Testis (tissue), 3 donors: Measurements from ENCODE around the gene ENAM. TPM values are rescaled to one million over a fixed set of nuclear protein-coding genes. Genes with fewer than 3 reads are reported as not detected.
A peak's percentile ranks its signal among the peaks of the same experiment; 100 is the strongest.

Source experiments
- DNase-seq: peaks from one replicate; pipeline ENCODE4 v3.0.0-alpha.2; 2019
- H3K27ac ChIP-seq, 2 donors: fragments of 200-600 bp; sonication (generic); one replicate each; pipeline ENCODE4 v1.5.1; 2019
- H3K27me3 ChIP-seq: fragments of 200-600 bp; sonication (generic); one replicate; pipeline ENCODE4 v1.5.1; 2019
- H3K36me3 ChIP-seq: fragments of 200-600 bp; sonication (generic); one replicate; pipeline ENCODE4 v1.5.1; 2017; ENCODE audit warnings: low read depth; ENCODE audit errors: missing control alignments
- H3K4me1 ChIP-seq: fragments of 200-600 bp; sonication (generic); one replicate; pipeline ENCODE4 v1.5.1; 2019
- H3K4me3 ChIP-seq, 2 donors: fragments of 200-600 bp; sonication (generic); one replicate each; pipeline ENCODE4 v1.5.1; 2017 to 2019
- H3K9me3 ChIP-seq: fragments of 200-600 bp; sonication (generic); one replicate; pipeline ENCODE4 v1.5.1; 2017
- CTCF ChIP-seq, 3 experiments: fragments of 450-650 bp in 2 of 3; fragments of 200-600 bp in 1 of 3; sonication (generic) in 1 of 3; IDR thresholded peaks; one replicate each; pipeline ENCODE4 v1.5.1; 2016 to 2019; ENCODE audit warnings: antibody characterized with exemption in 3 of 3, mild to moderate bottlenecking in 2 of 3, moderate library complexity in 1 of 3
- POLR2A ChIP-seq: fragments of 450-650 bp; IDR thresholded peaks from one replicate; pipeline ENCODE4 v1.6.1; 2017; ENCODE audit warnings: antibody characterized with exemption, mild to moderate bottlenecking, moderate library complexity
- WGBS, 2 donors: methylation state at CpG; one replicate each; pipeline ENCODE4 v1.1.5; 2018; 5-methylcytosine and 5-hydroxymethylcytosine counted together
- intact Hi-C: fragments of 100-400 bp; cut with DNase I; formaldehyde crosslinking; loops from one replicate; pipeline ENCODE4 v1.15.1; 2023; ENCODE audit warnings: low total_unique reads
- polyA plus RNA-seq: library from polyadenylated mRNA; stranded (reverse); fragments of 350-450 nt; fragmentation: Illumina TruSeq; extraction: RNeasy Lipid Tissue Mini Kit (QIAGEN cat#74804); gene quantifications from one replicate; pipeline ENCODE4 v1.2.3, GENCODE V29; 2014; ENCODE audit warnings: low read depth, low replicate concordance; ENCODE audit not compliant: insufficient read depth
- total RNA-seq, 2 donors: library from RNA; depleted of rRNA; stranded (reverse); fragments of >200 nt; gene quantifications; one replicate each; pipeline ENCODE4 v1.2.3, GENCODE V29; 2016

The ENAM gene
- total and polyA plus RNA-seq, 3 donors from 2014 or later: 0.16 to 2.4 (median 0.38) TPM

- no peaks in the 10 kb centered on the region for H3K36me3 ChIP-seq
- DNase-seq: no peak
- no peaks in the 10 kb centered on the region for H3K4me1 ChIP-seq
- WGBS, 2 donors: 53 to 63% methylated on average over 5 of the region's 5 CpGs
- no peaks in the 10 kb centered on the region for H3K9me3 ChIP-seq
- H3K27me3 ChIP-seq: no peaks in the 10 kb centered on the region
- no peak for TF ChIP-seq POLR2A
- peak in 1 of 3 experiments; percentile 29 for TF ChIP-seq CTCF (IDR thresholded peaks at IDR 0.05)
- H3K27ac ChIP-seq: no peak overlapping the region
- intact Hi-C loops: no loop called here
- no peak overlapping the region for H3K4me3 ChIP-seq
These were observed 27.0 kb upstream of the ENAM start for GRCh38 chr4:70601422-70602039.

- Histone ChIP-seq H3K36me3 (no peaks in the 10 kb centered on the region), H3K9me3 (no peaks in the 10 kb centered on the region), H3K27me3 (no peaks in the 10 kb centered on the region), H3K27ac (no peak overlapping the region), H3K4me1 (no peaks in the 10 kb centered on the region), H3K4me3 (no peak overlapping the region)
- intact Hi-C loops: no loop called here
- no peak for DNase-seq
- WGBS, 2 donors: 43 to 55% methylated on average over 3 of the region's 3 CpGs
- no peak for TF ChIP-seq CTCF (IDR thresholded peaks at IDR 0.05)
- no peak for TF ChIP-seq POLR2A
These were observed 24.7 kb upstream of the ENAM start for GRCh38 chr4:70603856-70604255.

GRCh38 chr4:70606459-70606858 is 22.1 kb upstream of the ENAM start:
- no peaks in the 10 kb centered on the region for H3K27me3 ChIP-seq
- H3K4me3 ChIP-seq: no peak overlapping the region
- TF ChIP-seq POLR2A (no peak), CTCF (IDR thresholded peaks at IDR 0.05) (no peak)
- no peaks in the 10 kb centered on the region for H3K9me3 ChIP-seq
- 79 to 93% methylated on average over 6 to 8 of the region's 8 CpGs for WGBS, 2 donors
- no peaks in the 10 kb centered on the region for H3K4me1 ChIP-seq
- no peaks in the 10 kb centered on the region for H3K36me3 ChIP-seq
- no peak for DNase-seq
- no peak overlapping the region for H3K27ac ChIP-seq
- intact Hi-C loops: no loop called here

- H3K27ac ChIP-seq: no peak overlapping the region
- no peak for DNase-seq
- no peaks in the 10 kb centered on the region for H3K36me3 ChIP-seq
- H3K4me3 ChIP-seq: no peak overlapping the region
- H3K9me3 ChIP-seq: no peaks in the 10 kb centered on the region
- no peaks in the 10 kb centered on the region for H3K27me3 ChIP-seq
- TF ChIP-seq CTCF (IDR thresholded peaks at IDR 0.05) (no peak), POLR2A (no peak)
- intact Hi-C loops: no loop called here
- no peaks in the 10 kb centered on the region for H3K4me1 ChIP-seq
- 85 to 89% methylated on average over 3 of the region's 3 CpGs for WGBS, 2 donors
These were observed 21.1 kb upstream of the ENAM start for GRCh38 chr4:70607334-70607853.

- H3K27ac ChIP-seq: no peak overlapping the region
- H3K27me3 ChIP-seq: no peaks in the 10 kb centered on the region
- no peak overlapping the region for H3K4me3 ChIP-seq
- WGBS, 2 donors: 69 to 75% methylated on average over 2 of the region's 2 CpGs
- H3K36me3 ChIP-seq: no peaks in the 10 kb centered on the region
- no peak for TF ChIP-seq POLR2A
- no peak for TF ChIP-seq CTCF (IDR thresholded peaks at IDR 0.05)
- H3K9me3 ChIP-seq: no peaks in the 10 kb centered on the region
- intact Hi-C loops: no loop called here
- no peak for DNase-seq
- H3K4me1 ChIP-seq: no peaks in the 10 kb centered on the region
These were observed 20.2 kb upstream of the ENAM start for GRCh38 chr4:70608324-70608723.
